ENCODE measurements around the gene RFC5.

DNA sequence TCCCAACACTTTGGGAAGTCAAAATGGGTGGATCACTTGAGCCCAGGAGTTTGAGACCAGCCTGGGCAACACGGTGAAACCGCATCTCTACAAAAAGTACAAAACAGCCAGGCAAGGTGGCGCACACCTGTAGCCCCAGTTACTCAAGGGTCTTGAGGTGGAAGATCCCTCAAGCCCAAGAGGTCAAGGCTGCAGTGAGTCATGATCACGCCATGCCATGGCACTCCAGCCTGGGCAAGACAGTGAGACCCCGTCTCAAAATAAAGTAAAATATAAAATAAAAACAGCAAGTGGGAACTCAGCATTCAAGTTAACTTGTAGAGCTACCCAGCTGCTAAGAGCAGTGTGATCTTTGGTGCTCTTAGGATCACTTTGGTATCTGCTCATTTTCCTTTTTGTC, 12.7 kb downstream of the RFC5 start:
- TF ChIP-seq, protein P1, sequence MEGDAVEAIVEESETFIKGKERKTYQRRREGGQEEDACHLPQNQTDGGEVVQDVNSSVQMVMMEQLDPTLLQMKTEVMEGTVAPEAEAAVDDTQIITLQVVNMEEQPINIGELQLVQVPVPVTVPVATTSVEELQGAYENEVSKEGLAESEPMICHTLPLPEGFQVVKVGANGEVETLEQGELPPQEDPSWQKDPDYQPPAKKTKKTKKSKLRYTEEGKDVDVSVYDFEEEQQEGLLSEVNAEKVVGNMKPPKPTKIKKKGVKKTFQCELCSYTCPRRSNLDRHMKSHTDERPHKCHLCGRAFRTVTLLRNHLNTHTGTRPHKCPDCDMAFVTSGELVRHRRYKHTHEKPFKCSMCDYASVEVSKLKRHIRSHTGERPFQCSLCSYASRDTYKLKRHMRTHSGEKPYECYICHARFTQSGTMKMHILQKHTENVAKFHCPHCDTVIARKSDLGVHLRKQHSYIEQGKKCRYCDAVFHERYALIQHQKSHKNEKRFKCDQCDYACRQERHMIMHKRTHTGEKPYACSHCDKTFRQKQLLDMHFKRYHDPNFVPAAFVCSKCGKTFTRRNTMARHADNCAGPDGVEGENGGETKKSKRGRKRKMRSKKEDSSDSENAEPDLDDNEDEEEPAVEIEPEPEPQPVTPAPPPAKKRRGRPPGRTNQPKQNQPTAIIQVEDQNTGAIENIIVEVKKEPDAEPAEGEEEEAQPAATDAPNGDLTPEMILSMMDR (IDR thresholded peaks at IDR 0.05) = no peak
- no peak for TF ChIP-seq POLR2A (IDR thresholded peaks at IDR 0.05)
- no peak for TF ChIP-seq POLR2AphosphoS5 (IDR thresholded peaks at IDR 0.05)
